Activated CD4-positive, CD25-positive, alpha-beta regulatory T cell treated with anti-CD3 and anti-CD28 coated beads, Interleukin-2, amount 50 U/mL, for 72 hours (primary cell): Measurements from ENCODE around the gene RSL24D1.

ENCODE experiments used
- DNase-seq: peaks from one replicate; pipeline ENCODE4 v3.0.0; 2021

RSL24D1 gene

DNA sequence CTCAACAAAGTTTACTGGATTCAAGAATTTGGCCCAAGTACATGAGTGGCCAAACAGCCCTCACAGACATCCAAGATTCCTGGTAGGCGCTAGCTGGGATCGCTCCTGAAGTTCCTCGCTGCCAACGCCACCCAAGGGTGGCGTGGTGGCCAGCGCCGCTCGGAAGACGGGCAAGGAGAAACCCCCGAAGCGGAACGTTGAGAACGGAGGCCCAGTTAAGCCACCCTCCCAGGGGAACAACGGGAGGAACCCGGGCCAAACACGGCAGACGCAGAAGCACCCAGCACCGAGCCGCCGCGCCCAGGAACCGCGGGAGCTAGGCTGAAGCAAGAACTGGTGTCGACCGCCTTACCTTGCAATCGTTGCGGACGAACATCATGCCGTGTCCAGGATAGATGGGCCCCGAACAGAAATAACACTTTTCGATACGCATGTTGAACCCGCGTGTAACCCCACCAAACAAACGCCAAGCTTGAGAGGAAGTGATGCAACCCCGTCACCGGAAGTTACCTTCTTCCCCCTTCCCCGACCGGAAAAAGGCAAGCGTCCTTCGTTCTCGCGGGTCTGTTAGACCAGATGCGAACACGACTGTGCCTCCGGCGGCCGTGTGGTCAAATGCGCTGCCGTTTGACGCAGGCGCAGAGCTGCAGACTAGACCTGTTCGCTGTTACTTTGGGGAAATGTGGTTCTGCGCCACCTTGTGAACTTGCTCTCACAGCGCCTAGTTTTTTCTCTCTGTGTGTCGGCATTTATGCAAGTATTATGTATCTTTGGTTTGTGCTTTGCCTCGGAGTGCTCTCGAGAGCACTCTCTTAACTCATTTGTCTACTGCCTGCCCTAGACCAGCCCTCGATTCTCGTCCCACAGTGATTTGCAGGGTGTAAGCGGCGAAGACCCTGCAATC lies at the start of gene RSL24D1:
Gene RSL24D1 (minus strand): TSS at position 484 of the 904 bp plus-strand sequence. CDS start 51 bp downstream, at position 433.
- peak; percentile 89 for DNase-seq

DNA sequence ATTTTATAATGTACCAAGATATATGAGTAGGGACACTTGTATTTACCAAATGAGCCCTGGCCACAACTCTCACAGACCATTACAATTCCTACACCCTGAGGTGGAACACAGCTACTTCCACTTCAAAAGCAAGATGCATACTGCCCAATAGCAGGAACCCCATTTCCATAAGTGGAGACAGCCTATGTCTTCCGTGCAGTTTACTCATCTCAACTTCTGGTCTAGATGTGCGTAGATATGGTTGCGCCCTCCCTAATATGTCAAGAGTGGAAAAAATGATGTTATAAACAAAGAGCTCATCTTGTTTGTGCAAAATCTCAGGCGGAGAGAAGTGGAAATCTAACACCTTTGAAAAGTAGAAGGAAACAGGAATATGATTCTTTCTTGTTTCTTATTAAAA lies 48.3 kb upstream of the RSL24D1 start:
- no peak for DNase-seq

DNA sequence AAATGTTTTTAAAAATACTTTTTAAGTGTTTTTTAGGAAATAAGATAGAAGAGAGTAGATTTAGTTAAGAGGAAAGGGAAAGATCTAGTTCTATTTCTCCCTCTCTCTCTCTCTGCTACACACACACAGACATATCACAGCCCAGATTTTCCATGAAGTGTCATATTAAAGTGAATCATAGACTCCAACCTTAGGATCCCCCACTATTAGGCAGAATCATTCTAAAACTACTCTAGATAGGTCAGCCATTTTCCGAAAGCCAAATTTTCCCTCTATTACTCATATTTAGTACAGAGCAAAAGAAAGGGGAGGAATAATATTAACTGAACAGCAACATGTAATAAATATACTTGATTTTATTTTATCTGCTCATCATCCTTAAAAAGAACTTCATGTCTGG lies 45.1 kb upstream of the RSL24D1 start:
- no peak for DNase-seq

DNA sequence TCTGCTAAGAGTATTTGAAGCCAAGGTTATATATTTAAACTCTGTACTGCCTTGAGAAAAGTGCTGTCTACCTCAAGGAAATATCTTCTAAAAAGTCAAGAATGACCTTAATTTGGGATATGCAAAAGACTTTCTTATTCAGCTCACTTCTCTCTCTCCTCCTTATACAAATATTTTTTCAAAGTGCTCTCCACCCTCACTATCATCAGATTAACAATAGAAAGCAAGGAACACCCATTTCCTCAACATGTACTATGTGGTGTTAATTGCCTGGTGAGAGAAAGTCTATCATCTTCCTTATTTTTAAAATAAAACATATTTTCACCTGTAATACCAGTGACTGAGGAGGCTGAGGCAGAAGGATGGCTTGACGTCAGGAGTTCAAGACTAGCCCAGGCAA lies 44.4 kb upstream of the RSL24D1 start:
- DNase-seq: no peak

DNA sequence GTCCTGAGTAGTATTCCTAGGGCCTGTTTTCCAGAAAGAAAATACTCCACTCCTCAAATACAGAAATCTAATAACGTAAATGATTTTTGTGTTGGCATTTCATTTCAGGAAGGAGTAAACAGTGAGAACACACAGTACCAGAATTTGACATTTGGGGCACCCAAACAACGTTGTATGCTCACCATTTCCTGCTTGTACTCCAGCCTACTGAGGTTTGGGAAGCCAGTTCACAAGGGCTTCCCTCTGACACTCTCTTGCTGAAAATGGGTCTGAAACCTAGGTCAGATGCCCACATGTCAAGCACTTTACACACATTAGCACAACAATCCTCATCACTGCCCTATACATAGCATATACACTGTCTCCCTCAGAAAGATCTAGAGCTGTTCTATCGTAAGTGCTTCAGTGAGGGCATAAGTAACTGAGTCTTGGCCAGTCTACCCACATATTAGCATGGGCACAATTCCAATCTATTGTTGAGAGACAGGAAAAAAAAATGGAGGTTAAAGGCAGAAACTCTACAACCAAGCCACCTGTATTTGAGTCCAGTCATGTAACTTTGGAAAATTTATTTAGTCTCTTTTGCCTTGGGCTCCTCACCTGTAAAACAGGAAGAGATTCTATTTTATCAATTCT lies 43.5 kb upstream of the RSL24D1 start:
- DNase-seq: no peak

DNA sequence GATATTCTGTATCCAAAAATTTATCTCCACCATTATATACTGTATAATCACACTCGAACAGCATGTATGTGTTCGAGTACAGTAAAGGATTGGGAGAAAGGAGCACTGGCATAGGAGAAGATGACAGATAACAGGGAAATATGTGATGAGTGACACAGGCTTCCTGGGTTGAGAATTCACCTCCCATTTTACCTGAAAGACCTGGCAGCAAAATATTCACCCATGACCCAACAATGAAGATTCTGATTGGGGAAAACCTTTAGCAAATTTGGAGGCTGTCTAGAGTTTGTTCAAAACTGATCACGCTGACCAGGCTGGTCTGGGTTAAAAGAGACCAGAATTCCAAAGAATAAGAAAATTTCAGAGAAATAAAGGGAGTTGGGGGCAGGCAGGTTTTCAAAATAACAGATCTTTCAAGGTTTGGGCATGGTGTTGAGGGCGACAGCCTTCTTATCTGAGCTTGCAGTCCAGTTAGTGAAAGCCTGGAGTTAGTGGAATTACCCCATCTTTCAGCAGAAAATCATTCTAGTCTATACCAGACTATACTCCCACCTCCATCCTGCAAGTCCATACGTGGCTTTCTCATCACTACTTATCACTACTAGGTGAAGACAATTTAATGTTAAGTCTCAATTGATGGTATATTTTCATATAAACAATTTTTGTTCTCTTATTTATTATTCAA lies 42.8 kb upstream of the RSL24D1 start:
- no peak for DNase-seq

DNA sequence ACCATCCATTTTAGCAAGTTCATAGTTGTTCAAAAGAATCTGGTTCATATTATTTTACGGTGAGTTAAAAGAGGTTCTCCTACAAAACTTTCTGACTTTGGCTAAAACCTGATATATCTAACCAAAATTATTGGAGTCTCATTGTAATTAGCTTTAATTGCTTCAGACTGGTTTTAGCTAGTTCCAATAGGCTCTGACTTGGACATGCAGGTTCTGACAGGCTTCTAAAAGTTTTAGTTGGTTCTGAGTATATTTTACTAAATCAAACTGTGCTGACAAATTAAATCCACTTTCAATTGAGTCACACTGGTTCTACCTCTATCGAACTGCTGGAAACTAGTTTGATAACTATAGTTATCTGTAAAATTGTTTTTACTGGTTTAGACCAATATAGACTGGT lies 42.1 kb upstream of the RSL24D1 start:
- no peak for DNase-seq

DNA sequence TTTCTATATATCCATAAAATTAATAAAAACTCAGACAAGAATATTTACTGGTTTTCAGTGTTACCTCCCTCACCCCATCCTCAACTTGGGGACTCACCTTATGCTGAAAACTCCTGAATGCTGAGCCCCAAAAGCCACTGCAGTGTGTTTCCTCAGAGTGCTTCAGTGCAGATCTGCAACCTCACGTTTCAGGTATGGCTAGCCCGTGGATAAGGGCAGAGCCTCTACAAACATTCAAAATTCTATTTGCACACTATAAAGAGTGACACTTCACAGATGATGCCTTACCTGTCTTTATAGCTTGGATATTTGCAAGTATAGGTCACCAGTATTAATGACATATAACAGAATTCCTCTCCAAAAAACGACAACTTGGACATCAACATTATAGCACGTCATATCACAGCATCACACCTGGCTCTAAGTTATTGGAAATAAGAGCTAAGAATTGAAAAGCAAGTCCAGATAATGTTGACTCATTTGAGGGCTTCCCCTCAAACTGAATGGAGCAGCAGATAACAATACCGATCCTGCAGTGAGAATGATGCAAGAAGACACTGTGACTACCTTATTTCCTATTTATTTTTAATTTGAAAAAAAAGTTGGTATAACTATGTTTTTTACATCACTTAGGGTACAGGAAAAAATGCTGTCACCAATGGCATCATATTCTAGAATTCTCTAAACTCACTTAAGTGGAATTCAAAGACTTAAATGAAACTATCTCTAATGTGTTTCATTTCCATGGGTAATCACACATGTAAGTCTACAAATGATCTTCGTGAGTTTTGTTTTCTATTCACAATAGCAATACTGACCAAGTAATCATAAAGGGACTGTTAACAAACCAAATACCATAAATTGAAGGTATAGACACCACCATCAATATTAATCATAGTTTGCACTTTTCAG lies 40.7 kb upstream of the RSL24D1 start:
- no peak for DNase-seq

DNA sequence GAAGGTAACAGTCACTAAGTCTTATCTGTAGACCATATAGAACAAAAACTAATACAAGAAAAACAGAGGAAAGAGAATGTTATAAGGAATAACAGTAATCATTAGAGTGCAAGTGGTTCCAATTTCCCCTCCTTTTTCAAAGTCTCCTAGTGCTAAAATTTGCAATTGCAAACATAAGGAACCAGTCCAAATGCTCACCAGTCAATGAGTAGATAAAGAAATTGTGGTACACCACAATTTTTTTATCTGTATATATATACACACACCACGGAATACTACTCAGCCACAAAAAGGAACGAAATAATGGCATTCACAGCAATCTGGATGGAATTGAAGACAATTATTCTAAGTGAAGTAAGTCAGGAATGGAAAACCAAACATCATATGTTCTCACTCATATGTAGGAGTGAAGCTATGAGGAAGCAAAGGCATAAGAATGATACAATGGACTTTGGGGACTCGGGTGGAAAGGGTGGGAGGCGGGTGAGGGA lies 38.9 kb upstream of the RSL24D1 start:
- no peak for DNase-seq

DNA sequence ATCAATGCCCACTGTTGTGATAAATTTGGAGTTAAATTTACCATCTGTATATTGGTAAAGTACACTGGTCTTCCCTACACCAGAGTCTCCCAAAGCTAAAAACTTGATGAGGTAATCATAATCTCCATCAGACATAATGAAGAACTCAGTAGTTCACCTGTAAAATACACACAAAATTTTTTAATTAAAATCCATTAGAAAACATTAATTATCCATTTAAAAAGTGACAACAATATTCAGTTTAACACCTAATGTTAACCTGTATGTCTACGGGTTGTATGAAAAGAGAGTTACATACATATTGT lies 38.0 kb upstream of the RSL24D1 start:
- DNase-seq: no peak

DNA sequence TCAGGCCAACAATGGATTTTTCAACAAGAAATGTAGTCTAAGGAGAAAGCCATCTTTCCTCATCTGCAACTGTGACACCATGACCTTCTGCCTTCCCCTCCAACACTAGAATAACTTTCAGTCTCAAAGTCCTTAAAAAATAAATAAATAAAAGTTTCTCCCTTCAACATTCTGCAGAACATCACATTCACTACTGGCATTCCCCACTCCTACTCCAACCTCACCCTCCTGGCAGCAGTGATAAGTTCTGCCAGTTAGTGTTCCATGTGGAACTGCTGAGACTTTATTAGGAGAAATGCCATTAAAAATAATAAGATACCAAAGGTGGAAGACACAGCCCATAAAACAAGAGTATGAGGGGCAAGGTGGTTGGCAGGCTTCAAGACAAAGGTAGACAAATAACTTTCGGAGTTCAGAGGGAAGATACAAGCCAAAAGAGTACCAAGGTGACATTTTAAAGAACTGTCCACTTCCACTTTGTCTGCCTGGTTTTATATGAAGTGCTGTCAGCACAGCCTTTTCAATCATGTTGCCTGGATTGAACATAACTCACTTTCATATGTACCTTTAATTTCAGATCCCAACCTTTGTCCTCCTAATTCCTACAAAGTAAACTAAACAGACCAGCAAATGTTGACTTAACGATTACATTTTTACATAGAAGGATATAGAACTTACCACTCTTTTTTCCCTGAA lies 37.5 kb upstream of the RSL24D1 start:
- no peak for DNase-seq

DNA sequence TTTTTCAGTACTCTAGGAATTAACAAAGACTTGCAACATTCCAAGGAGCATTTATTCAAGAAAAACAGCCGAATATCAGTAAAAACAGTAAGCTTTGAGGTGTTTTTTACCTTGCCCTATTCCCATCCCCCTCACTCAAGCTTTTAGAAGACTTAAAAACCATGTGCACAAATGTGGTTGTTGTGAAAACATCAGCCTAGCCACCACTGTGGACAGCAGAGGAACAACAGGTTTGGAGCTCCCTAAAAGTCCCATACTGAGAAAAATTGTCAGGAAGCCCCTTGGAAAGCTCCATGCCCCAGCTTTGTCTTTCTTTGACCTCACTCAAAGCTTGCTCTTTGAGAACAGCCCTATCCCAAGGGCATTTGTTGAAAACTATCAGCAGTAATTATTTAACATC lies 34.7 kb upstream of the RSL24D1 start:
- DNase-seq: no peak

DNA sequence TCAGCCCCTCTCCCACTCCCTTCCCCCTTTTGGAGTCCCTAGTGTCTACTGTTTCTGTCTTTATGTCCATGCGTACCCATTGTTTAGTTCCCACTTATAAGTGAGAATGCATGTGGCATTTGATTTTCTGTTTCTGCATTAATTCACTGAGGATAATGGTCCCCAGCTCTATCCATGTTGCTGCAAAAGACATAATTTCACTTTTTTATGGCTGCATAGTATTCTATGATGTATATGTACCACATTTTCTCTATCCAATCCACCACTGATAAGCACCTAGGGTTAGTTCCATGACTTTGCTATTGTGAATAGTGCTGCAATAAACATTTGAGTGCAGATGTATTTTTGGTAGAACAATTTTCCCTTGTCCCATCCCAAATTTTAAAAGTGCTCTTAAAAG lies 34.2 kb upstream of the RSL24D1 start:
- no peak for DNase-seq

DNA sequence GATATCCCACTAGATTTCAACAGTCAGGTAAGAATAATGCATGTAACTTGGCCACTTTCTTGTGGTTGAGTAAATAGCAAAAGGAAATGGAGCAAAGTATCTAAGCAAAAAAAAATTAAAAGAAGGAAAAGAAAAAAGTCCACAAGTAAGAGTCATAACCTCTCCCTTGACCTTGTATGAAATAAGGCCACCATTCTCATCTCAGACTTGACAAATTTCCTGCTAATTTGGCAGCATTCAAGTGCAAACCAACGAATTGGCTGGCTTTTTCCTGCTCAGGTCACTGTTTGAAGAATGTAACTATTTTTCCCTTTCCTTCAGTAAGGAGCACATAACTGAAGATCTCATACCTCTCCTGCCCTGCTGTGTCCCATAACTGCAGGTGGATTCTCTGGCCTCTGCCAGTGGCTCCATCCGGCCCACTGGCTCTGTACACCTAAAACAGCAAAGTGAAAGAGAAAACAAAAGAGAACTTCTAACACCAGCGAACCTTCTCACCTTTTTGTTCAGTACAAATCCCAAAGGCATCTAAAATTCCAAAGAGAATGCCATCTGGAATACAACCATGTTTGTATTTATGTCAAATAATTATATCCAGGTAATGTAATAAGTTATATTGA lies 33.4 kb upstream of the RSL24D1 start:
- DNase-seq: no peak

DNA sequence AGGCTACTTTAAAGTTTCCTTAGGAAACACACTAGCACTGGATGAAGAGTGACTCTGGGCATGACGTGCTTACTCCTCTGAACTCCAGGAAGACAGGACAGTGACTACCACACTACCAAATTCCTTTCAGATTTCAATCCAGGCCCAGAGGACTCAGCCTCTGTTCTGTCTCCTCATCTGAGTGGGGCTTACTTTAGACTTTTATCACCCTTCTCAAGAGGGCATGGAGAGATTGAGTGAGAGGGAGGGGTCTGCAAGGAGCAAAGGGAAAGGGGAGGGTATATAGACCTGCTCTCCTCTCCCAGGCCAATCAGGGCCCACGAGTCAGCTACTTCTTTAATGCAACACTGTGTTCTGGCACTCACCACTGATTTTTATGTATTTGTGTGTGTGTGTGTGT lies 29.4 kb upstream of the RSL24D1 start:
- no peak for DNase-seq

DNA sequence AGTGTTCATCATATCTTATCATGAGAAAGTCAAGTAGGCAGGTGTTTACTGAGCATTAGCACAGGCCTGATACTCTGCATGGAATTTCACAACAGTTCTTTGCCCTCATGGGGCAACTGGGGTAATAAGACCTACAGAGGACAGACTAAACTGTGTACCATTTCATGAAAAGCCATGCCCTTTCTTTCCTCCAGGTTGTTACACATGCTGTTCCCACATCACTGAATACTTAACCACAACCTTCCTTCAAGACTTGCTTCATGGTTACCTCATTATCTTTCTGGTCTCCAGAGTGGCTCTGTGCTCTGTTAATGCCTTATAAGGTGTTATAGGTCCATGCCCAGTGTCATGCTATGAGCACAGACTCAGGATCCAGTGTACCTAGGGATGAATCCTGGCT lies 28.2 kb upstream of the RSL24D1 start:
- no peak for DNase-seq

DNA sequence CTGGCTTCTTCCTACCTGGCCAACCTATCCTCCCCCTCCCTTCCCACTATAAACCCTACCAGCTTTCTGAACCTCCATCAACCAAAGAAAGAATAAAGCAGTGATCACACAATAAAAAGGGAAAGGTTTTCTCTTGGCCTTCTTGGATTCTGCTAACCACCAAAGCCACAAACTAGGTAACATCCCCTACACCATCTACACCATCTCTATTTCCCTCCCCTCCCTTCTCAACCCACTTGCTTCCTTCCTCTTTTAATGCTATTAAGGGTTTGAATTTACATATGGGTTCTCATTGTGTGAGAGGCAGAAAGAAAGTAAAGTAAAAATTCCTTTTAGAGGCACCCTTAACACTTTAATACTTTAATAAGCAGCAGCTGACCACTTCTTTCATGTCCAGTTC lies 25.8 kb upstream of the RSL24D1 start:
- no peak for DNase-seq

DNA sequence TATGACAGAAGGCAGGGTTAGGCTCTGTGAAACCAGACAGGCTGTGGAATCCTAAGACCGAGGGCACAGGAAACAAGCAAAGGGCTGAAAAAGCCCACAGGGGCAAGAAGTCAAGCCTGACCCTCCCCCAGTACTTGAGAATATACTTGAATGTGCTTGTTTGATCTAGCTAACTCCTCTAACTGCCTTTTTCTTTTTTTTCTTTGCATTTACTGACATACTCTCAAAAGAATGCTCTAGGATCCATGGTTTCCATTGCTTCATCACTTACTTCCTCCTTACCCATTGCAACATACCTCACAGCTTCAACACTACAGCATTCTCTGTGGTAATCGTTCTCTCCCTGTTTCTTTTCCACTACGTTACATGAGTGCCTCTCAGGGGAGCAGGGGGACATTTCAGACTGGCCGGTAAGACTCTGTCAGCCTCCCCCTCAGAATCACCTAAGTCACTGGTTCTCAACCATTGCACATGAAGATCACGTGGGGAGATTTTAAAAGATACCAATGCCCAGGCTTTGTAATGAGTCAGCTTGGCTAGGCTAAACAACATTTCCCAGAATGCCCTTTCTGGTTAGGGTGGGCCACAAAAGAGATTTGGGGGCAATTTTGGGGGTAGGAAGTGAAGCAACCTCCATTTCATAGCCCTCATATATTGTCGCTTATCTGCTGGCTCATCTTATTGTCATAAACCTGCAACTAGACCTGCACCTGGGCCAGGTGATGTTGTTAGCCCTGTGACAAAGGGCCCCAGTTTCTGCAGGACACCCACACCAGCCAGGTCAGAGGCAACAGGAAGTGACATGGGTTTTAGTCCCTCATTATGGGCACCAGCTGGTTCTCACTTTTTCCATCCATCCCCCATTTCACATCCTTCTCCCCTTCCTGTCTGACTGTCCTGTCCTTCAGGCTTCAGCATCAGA lies 24.6 kb upstream of the RSL24D1 start:
- no peak for DNase-seq

DNA sequence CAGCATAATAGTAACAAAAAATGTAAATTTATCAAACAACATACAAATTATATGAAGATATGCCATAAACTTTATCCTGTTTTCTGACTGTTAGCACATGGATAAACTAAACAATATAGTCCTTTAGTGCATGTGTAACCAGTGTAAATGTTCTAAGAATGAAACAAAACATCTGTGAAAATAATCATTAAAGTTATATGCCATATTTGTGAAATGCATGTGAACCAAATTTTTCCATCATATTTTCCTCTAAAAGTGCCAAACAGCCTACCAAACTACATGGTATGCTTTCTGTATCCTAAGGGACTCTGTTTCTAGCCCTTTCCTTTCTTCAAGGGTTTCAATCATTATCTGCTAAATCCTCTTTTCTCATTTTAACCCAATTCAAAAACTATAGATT lies 23.9 kb upstream of the RSL24D1 start:
- no peak for DNase-seq

DNA sequence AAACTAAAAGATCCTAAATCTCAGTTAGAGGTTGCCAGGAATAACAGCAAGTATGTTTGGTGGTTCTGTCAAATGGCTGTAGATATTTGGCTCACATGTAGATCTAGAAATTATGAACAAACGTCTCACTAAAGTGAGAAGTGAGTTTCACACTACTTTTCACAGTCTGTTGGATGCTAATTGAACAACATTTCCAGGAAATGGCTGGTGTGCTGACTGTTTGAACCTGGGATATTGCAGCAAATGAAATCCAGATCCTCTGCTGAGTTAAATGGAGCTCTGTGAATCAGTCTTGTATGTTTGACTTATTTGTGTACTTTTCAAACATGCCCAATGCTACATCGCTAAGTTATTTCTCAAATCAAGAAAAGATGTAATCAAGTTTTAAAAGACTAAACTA lies 21.3 kb upstream of the RSL24D1 start:
- no peak for DNase-seq

DNA sequence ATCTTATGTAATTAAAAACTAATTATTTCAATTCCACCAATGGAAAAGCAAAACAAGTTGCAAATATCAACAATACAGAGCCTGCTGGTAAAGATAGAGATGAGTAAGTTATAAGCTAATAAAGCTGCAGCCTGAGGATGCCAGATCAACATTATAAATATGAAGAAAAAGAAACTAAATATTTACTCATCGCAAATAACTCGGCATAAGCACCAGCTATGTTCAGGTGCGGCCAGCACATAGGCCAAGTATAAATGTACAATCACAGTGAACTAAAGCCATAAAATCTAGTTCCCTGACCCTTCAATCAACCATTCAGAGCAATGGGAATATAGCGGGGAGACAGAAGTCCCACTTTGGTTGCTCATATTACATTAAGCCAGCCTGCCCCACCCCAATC lies 7.7 kb upstream of the RSL24D1 start:
- DNase-seq: no peak
